ENCODE data around the gene GABRB2.

GRCh38 chr5:161481922-161482321 lies 64.6 kb downstream of the GABRB2 start:
- TF ChIP-seq YY1 (IDR thresholded peaks at IDR 0.05; ENCODE audit: insufficient read depth, insufficient read length) (no peak), ZNF274 (IDR thresholded peaks at IDR 0.05; ENCODE audit: low read depth, low read length) (no peak)

Data from NT2/D1 (cell line).